Dermis lymphatic vessel endothelial cell (primary cell): Measurements from ENCODE around the gene ZSCAN2. TPM values are rescaled to one million over a fixed set of nuclear protein-coding genes. Genes with fewer than 3 reads are reported as not detected.

ENCODE experiments used
- total RNA-seq: library from RNA; depleted of rRNA; stranded (reverse); fragments of >200 nt; gene quantifications from 2 replicates; pipeline ENCODE4 v1.2.1, GENCODE V29; 2014

Gene ZSCAN2
- 15.2 and 19.9 TPM in 2 replicates for total RNA-seq

GRCh38 chr15:84600687-84601554 is at the start of gene ZSCAN2:
Gene ZSCAN2 (plus strand): TSS chr15:84601009. CDS start chr15:84603928, 2,919 bp downstream.

GRCh38 chr15:84653910-84654688 is 53.3 kb downstream of the ZSCAN2 start, which contains the start of gene WDR73:
Gene WDR73 (minus strand): TSS chr15:84654283. CDS start chr15:84654274, 9 bp downstream.

GRCh38 chr15:84658080-84658787 is 57.4 kb downstream of the ZSCAN2 start, which contains the start of gene NMB:
Gene NMB (minus strand): TSS chr15:84658199. CDS start chr15:84658152, 47 bp downstream.

Other genes starting within 250 kb of the ZSCAN2 start
- gene WDR73, start 53.3 kb downstream of the ZSCAN2 start, total RNA-seq = 18.0 and 30.3 TPM in 2 replicates
- 3.0 and 3.5 TPM in 2 replicates for gene NMB, start 57.2 kb downstream of the ZSCAN2 start, total RNA-seq
- gene SEC11A, start 115.1 kb downstream of the ZSCAN2 start, total RNA-seq = 325 and 365 TPM in 2 replicates
- gene ZNF592, start 147.6 kb downstream of the ZSCAN2 start, total RNA-seq = 3.8 and 4.9 TPM in 2 replicates
- gene ALPK3, start 216.3 kb downstream of the ZSCAN2 start, total RNA-seq = 24.5 and 29.4 TPM in 2 replicates